H9 (cell line): ENCODE data around the gene PKNOX2. TPM values are rescaled to one million over a fixed set of nuclear protein-coding genes. Genes with fewer than 3 reads are reported as not detected.

Experiments
- DNase-seq: peaks from one replicate; pipeline ENCODE4 v3.0.0-alpha.2; 2017
- H2AFZ ChIP-seq: one replicate; pipeline ENCODE4 v1.6.1; 2013; ENCODE audit warnings: mild to moderate bottlenecking, low read length, control low read depth, moderate library complexity
- H2AK5ac ChIP-seq: 2 replicates; pipeline ENCODE4 v1.6.1; 2013; ENCODE audit warnings: low read length, control low read depth, mixed read lengths; ENCODE audit not compliant: insufficient read length
- H2BK120ac ChIP-seq: one replicate; pipeline ENCODE4 v1.6.1; 2013; ENCODE audit warnings: low read depth, mild to moderate bottlenecking, low read length, control low read depth, inconsistent platforms; ENCODE audit not compliant: poor library complexity, severe bottlenecking
- H2BK12ac ChIP-seq: 2 replicates; pipeline ENCODE4 v1.6.1; 2013; ENCODE audit warnings: low read length, control low read depth, mixed read lengths, low read depth; ENCODE audit not compliant: insufficient read length
- H2BK15ac ChIP-seq: 2 replicates; pipeline ENCODE4 v1.6.1; 2013; ENCODE audit warnings: low read depth, low read length, control low read depth
- H2BK20ac ChIP-seq: one replicate; pipeline ENCODE4 v1.6.1; 2013; ENCODE audit warnings: low read depth, mild to moderate bottlenecking, low read length, control low read depth, inconsistent platforms; ENCODE audit not compliant: poor library complexity, severe bottlenecking
- H2BK5ac ChIP-seq: 2 replicates; pipeline ENCODE4 v1.6.1; 2013; ENCODE audit warnings: low read length, control low read depth, mixed read lengths; ENCODE audit not compliant: insufficient read length
- H3K14ac ChIP-seq: 2 replicates; pipeline ENCODE4 v1.6.1; 2013; ENCODE audit warnings: low read length, control low read depth; ENCODE audit not compliant: insufficient read depth
- H3K18ac ChIP-seq: 2 replicates; pipeline ENCODE4 v1.6.1; 2013; ENCODE audit warnings: low read depth, mild to moderate bottlenecking, mixed read lengths, low read length, control low read depth; ENCODE audit not compliant: insufficient read length
- H3K23ac ChIP-seq: 2 replicates; pipeline ENCODE4 v1.6.1; 2013; ENCODE audit warnings: low read length, control low read depth, mixed read lengths, low read depth; ENCODE audit not compliant: insufficient read length
- H3K23me2 ChIP-seq: 2 replicates; pipeline ENCODE4 v1.6.1; 2013; ENCODE audit warnings: low read depth, mild to moderate bottlenecking, mixed read lengths, low read length, control low read depth; ENCODE audit not compliant: insufficient read length, poor library complexity, severe bottlenecking
- H3K27ac ChIP-seq: 2 replicates; pipeline ENCODE4 v1.5.1; 2013; ENCODE audit warnings: low read length, control low read depth, mixed read lengths, low read depth; ENCODE audit not compliant: insufficient read length
- H3K27me3 ChIP-seq: 2 replicates; pipeline ENCODE4 v1.6.1; 2013; ENCODE audit warnings: low read length, control low read depth, inconsistent platforms; ENCODE audit not compliant: insufficient read depth
- H3K4ac ChIP-seq: 2 replicates; pipeline ENCODE4 v1.6.1; 2013; ENCODE audit warnings: low read depth, mild to moderate bottlenecking, control low read depth, inconsistent platforms, low read length, moderate library complexity
- H3K4me1 ChIP-seq: 2 replicates; pipeline ENCODE4 v1.6.1; 2013; ENCODE audit warnings: low read length, control low read depth, inconsistent platforms; ENCODE audit not compliant: insufficient read depth
- H3K4me2 ChIP-seq: 2 replicates; pipeline ENCODE4 v1.6.1; 2013; ENCODE audit warnings: low read length, control low read depth, mixed read lengths; ENCODE audit not compliant: insufficient read length, insufficient read depth
- H3K56ac ChIP-seq: 2 replicates; pipeline ENCODE4 v1.6.1; 2013; ENCODE audit warnings: low read depth, mild to moderate bottlenecking, mixed read lengths, low read length, control low read depth; ENCODE audit not compliant: insufficient read length
- H3K79me1 ChIP-seq: 2 replicates; pipeline ENCODE4 v1.6.1; 2013; ENCODE audit warnings: low read depth, mild to moderate bottlenecking, moderate library complexity, low read length, control low read depth, inconsistent platforms; ENCODE audit not compliant: insufficient read depth, poor library complexity, severe bottlenecking
- H3K79me2 ChIP-seq: 2 replicates; pipeline ENCODE4 v1.6.1; 2013; ENCODE audit warnings: low read length, control low read depth, inconsistent platforms; ENCODE audit not compliant: insufficient read depth
- H3K9ac ChIP-seq: 2 replicates; pipeline ENCODE4 v1.6.1; 2013; ENCODE audit warnings: low read length, control low read depth, mixed read lengths; ENCODE audit not compliant: insufficient read length; ENCODE audit errors: extremely low read depth
- H3K9me3 ChIP-seq: one replicate; pipeline ENCODE4 v1.6.1; 2013; ENCODE audit warnings: low read depth, low read length, inconsistent platforms; ENCODE audit not compliant: control insufficient read depth
- H3T11ph ChIP-seq: one replicate; pipeline ENCODE4 v1.6.1; 2013; ENCODE audit warnings: mild to moderate bottlenecking, low read length, control low read depth, inconsistent platforms
- H4K20me1 ChIP-seq: one replicate; pipeline ENCODE4 v1.6.1; 2013; ENCODE audit not compliant: control insufficient read depth, insufficient read length, insufficient read depth
- H4K5ac ChIP-seq: 2 replicates; pipeline ENCODE4 v1.6.1; 2013; ENCODE audit warnings: low read depth, mild to moderate bottlenecking, mixed read lengths, low read length, control low read depth; ENCODE audit not compliant: insufficient read length
- H4K8ac ChIP-seq: replicated peaks from 2 replicates; pipeline ENCODE4 v1.6.1; 2013; ENCODE audit warnings: low read length, control low read depth, mixed read lengths, low read depth; ENCODE audit not compliant: insufficient read length
- H4K91ac ChIP-seq: 2 replicates; pipeline ENCODE4 v1.6.1; 2013; ENCODE audit warnings: low read depth, mild to moderate bottlenecking, moderate library complexity, mixed read lengths, low read length, control low read depth; ENCODE audit not compliant: insufficient read length
- H3K27ac Mint-ChIP-seq, 3 experiments: 2 replicates in 2 of 3; 3 replicates in 1 of 3; pipeline ENCODE4 v1.8.0; 2020 to 2021; ENCODE audit warnings: mixed read lengths in 3 of 3, mild to moderate bottlenecking in 1 of 3, moderate library complexity in 1 of 3
- H3K27me3 Mint-ChIP-seq: 2 replicates; pipeline ENCODE4 v1.8.0; 2021; ENCODE audit warnings: low read depth, mild to moderate bottlenecking, moderate library complexity, mixed read lengths
- H3K36me3 Mint-ChIP-seq, 3 experiments: 2 replicates in 2 of 3; 3 replicates in 1 of 3; pipeline ENCODE4 v1.8.0; 2020 to 2021; ENCODE audit warnings: low read depth in 3 of 3, mixed read lengths in 3 of 3; ENCODE audit not compliant: insufficient read depth in 1 of 3
- H3K4me1 Mint-ChIP-seq, 2 experiments: 2 replicates each; pipeline ENCODE4 v1.8.0; 2020; ENCODE audit warnings: mixed read lengths in 2 of 2
- H3K4me3 Mint-ChIP-seq, 2 experiments: 2 replicates in 1 of 2; 3 replicates in 1 of 2; pipeline ENCODE4 v1.8.0; 2020 to 2021; ENCODE audit warnings: mild to moderate bottlenecking in 2 of 2, mixed read lengths in 2 of 2, moderate library complexity in 1 of 2
- H3K9me3 Mint-ChIP-seq, 2 experiments: 2 replicates in 1 of 2; 3 replicates in 1 of 2; pipeline ENCODE4 v1.8.0; 2020; ENCODE audit warnings: mild to moderate bottlenecking in 2 of 2, mixed read lengths in 2 of 2, moderate library complexity in 1 of 2
- CTCF ChIP-seq: fragments of 200-600 bp; sonication (generic); conservative IDR thresholded peaks from 3 replicates; pipeline ENCODE4 v1.8.0; 2021; ENCODE audit warnings: antibody characterized with exemption, mild to moderate bottlenecking
- total RNA-seq: library from RNA; stranded (reverse); gene quantifications from 2 replicates; pipeline ENCODE4 v1.2.1, GENCODE V29; 2021

Gene PKNOX2
- total RNA-seq, 1 experiment from 2014 or later, result 1.3 TPM

- Histone ChIP-seq H3K27me3 (no peaks in the 10 kb centered on the region), H3K4ac (no peak overlapping the region), H2BK12ac (no peak overlapping the region), H4K20me1 (no peaks in the 10 kb centered on the region), H3K4me2 (no peak overlapping the region), H3K23me2 (no peaks in the 10 kb centered on the region), H3K18ac (no peak overlapping the region), H3K9me3 (no peaks in the 10 kb centered on the region), H3K23ac (no peak overlapping the region), H2BK15ac (no peak overlapping the region), H3K27ac (no peak overlapping the region), H3K56ac (no peak overlapping the region), H4K8ac (no peak overlapping the region), H4K91ac (no peak overlapping the region), H4K5ac (no peak overlapping the region), H2BK20ac (no peak overlapping the region), H3T11ph (no peak overlapping the region), H2BK120ac (no peak overlapping the region), H3K9ac (no peak overlapping the region), H2AK5ac (no peak overlapping the region), H3K79me2 (no peaks in the 10 kb centered on the region), H2AFZ (no peak overlapping the region), H3K4me1 (peaks cover 2% of the 10 kb centered on the region; the same call in 1 of the 2 replicates), H3K79me1 (no peaks in the 10 kb centered on the region), H3K14ac (no peak overlapping the region), H2BK5ac (no peak overlapping the region)
- TF ChIP-seq CTCF, result no peak
- no peak for DNase-seq
- Mint-ChIP-seq H3K9me3 (no peaks in the 10 kb centered on the region), H3K27me3 (no peaks in the 10 kb centered on the region), H3K4me1 (peaks cover 16 to 18% of the 10 kb centered on the region in 2 experiments), H3K27ac (no peak overlapping the region), H3K36me3 (peaks cover 1 to 24% (median 17%) of the 10 kb centered on the region in 3 experiments; a peak in 5 of 7 replicates), H3K4me3 (no peak overlapping the region)
Observed at GRCh38 chr11:125468025-125468424, 303.5 kb downstream of the PKNOX2 start.
